UCSD-AML1 (cell line): ENCODE measurements around the gene ADGRD2.
A peak's percentile ranks its signal among the peaks of the same experiment; 100 is the strongest.
"Not testable (repeated sequence)": the region's sequence is repeated elsewhere in the genome, so short reads cannot be mapped to it uniquely, and the experiment has no call there.

Source experiments
- DNase-seq: peaks from one replicate; lab custom pipeline; 2025; ENCODE audit not compliant: unreplicated experiment; lab: John Stamatoyannopoulos, UW

ADGRD2 gene

GRCh38 chr9:124450241-124450924, at the start of gene ADGRD2:
Gene ADGRD2 (plus strand): TSS chr9:124450451. CDS start chr9:124451667, 1,216 bp downstream.
- no peak for DNase-seq

GRCh38 chr9:124403246-124403645, 47.0 kb upstream of the ADGRD2 start:
- DNase-seq, result no peak

GRCh38 chr9:124409410-124409809, 40.8 kb upstream of the ADGRD2 start:
- no peak for DNase-seq

GRCh38 chr9:124410321-124410913, 39.8 kb upstream of the ADGRD2 start:
- DNase-seq, result no peak

- no peak for DNase-seq
Observed at GRCh38 chr9:124411514-124412227, 38.6 kb upstream of the ADGRD2 start.

GRCh38 chr9:124412228-124412575, 38.0 kb upstream of the ADGRD2 start:
- no peak for DNase-seq

- DNase-seq, result no peak
Observed at GRCh38 chr9:124414612-124415011, 35.6 kb upstream of the ADGRD2 start.

GRCh38 chr9:124415102-124415851, 35.0 kb upstream of the ADGRD2 start, which contains the start of gene PSMB7:
Gene PSMB7 (minus strand): TSS chr9:124415442. CDS start chr9:124415425, 17 bp downstream.
- DNase-seq, result peak; percentile 97

GRCh38 chr9:124415852-124416484, 34.3 kb upstream of the ADGRD2 start:
- no peak for DNase-seq

GRCh38 chr9:124419832-124420489, 30.3 kb upstream of the ADGRD2 start:
- DNase-seq, result no peak

- no peak for DNase-seq
Observed at GRCh38 chr9:124420991-124421543, 29.2 kb upstream of the ADGRD2 start.

GRCh38 chr9:124423155-124423554, 27.1 kb upstream of the ADGRD2 start:
- DNase-seq, result no peak

- DNase-seq, result no peak
Observed at GRCh38 chr9:124423591-124423990, 26.7 kb upstream of the ADGRD2 start.

- not testable (repeated sequence) for DNase-seq
Observed at GRCh38 chr9:124425733-124426132, 24.5 kb upstream of the ADGRD2 start.

- no peak for DNase-seq
Observed at GRCh38 chr9:124426361-124426760, 23.9 kb upstream of the ADGRD2 start.

- no peak for DNase-seq
Observed at GRCh38 chr9:124427281-124427680, 23.0 kb upstream of the ADGRD2 start.

- DNase-seq, result no peak
Observed at GRCh38 chr9:124428751-124429529, 21.3 kb upstream of the ADGRD2 start.

GRCh38 chr9:124429530-124429867, 20.8 kb upstream of the ADGRD2 start:
- DNase-seq, result no peak

GRCh38 chr9:124436320-124436719, 13.9 kb upstream of the ADGRD2 start:
- no peak for DNase-seq
